ENCODE data around the gene SLC22A1.
"Not testable (repeated sequence)": the region's sequence is repeated elsewhere in the genome, so short reads cannot be mapped to it uniquely, and the experiment has no call there.

SLC22A1 gene

DNA sequence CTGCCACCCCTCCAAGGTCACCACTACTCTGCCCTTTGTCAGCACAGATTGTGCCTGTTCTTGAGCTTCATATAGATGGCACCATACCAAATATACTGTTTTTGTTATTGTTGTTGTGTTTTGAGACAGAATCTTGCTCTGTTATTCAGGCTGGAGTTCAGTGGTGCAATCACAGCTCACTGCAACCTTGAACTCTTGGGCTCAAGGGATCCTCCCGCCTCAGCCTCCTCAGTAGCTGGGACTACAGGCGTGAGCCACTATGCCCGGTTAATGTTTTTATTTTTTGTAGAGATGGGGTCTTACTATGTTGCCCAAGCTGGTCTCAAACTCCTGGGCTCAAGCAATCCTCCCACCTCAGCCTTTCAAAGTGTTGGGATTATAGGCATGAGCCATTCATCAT lies 18.9 kb downstream of the SLC22A1 start:
- DNase-seq, result not testable (repeated sequence)

DNA sequence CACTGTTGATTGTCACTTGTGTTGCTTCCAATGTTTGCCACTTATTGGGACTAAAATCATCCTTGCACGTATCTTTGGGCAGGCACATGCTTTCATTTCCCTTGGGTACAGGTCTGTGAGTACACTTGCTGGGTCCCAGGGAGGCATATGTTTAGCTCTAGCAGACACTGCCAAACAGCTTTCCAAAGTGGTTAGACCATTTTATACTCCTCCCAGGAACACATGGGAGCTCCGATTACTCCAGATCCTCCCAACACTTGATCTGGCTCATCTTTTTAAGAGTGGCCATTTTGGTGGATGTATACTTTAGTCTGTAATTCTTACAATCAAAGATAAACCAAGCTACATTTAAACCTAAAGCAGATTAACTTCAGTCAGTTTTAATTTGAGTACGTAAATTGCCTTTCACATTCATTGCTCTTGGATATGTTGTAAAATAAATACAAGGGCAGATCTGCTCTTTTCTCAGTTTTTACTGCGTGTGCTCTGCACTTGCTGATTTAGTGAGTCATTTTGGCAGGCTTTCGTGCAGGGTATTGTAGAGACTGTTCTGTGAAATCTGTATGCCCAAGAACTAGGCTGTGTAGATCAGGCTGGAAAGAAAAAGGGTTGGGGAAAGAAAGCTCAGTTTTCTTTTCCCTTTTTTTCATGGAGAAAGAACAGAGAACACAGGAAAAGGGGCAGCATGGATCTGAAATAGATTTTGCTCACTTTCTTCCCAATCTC lies 19.5 kb downstream of the SLC22A1 start:
- DNase-seq, result no peak

DNA sequence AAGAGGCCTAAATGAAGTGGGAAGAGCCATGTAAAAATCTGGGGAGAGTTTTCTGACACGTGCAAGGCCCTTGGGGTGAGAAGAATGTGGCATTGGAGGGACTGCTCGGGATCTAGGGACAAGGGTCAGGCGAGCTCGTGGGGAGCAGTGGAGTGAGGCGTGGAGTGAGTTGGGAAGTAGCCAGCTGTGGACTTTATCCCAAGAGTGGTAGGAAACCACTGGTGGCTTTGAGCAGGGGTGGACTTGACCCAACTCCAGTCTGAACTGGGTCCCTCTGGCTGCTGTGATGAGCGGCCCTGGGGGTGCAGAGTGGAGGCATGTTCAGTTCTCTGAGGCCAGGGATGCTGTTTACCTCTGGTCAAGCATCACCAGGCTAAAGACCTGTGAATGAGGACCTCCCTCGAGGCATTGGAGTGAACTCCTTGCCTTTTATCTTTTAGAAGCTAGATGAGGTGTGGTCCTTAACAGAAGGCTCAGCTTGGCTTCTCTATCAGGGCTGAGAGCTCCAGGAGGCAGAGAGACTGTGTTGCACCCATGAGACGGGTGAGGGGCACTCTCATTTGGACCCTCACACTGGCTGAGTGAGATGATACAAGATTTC lies 20.6 kb downstream of the SLC22A1 start:
- no peak for DNase-seq

DNA sequence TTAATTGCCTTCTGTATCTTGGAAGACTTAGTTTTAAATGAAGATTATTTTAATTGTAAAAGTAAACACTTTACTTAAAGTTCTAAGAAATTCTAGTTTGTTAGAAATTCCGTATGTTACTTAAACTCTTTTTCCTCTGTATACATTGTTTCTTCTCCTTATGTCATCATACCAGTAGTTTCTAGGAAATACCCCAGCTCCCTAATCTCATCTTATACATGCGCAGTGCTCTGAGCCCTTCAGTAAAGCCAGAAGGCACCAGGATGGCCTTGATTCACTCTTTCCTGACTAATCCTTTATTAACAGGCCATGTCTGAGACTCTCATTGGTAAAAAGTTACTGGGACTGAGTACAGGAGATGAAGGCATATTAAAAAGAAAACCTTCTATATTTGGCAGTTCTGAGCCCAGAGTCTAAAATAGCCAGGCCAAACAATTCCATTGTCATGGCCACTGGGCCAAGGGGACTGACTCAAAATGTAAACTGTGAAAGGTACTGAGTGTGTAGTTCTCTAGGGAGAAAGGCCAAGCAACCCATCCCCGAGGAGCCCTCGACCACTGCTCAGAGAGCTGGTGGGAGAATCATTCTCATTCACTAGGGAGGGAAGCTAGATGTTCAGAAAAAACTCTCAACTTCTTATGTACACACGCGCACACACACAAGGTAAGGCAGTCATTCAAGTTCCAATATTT lies 25.0 kb downstream of the SLC22A1 start:
- DNase-seq, result no peak

DNA sequence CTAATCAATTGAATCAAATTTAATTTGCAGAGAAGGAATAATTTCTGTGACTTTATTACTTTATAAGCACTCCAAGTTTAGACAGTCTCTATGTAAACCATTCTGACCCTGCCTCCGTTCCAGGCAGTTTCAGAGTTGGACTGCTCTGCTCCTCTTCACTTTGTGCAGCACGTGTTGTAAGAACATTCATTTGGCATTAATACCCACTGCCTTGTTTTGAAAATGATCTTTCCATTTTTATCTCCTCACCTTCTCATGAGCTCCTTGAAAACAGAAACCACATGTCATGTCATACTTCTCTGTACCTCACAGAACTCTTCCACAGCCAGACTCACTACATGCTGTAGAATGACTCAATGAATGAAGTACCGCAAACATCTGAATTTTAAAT lies 25.5 kb downstream of the SLC22A1 start:
- no peak for DNase-seq

DNA sequence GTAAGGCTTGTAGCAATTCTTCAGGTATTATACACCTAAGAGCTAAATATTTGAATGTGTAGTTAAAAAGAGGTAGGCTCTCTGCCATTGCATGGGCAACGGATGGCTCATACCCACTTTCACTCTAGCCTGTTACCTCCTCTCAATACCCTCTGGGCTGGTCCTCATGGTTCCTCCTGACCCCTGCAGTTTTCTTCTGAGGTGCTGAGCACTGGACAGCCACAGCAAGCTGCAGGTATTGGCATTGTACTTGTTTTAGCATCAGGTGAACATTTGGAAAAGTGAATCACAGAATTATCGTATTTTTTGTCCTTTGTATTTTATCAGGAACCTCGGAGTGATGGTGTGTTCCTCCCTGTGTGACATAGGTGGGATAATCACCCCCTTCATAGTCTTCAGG lies 32.9 kb downstream of the SLC22A1 start:
- DNase-seq, result no peak

DNA sequence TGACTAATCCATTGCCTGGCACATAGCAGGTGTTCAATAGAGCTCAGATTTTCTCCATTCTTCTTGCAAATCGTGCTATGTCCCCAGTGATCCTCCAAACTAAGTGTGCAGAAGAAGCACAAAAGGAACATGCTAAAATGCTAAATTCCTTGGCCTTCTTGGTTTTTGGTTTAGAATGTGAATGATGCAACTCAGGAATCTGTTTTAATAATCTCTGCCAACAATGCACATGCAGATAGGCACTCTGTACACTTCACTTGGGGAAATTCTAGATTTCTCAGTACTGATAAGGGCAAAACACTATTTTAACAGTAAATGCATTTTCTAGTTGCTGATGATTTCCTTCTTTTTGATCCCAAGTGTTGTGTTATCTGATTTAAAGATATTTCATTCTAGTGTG lies 35.2 kb downstream of the SLC22A1 start:
- DNase-seq, result no peak

DNA sequence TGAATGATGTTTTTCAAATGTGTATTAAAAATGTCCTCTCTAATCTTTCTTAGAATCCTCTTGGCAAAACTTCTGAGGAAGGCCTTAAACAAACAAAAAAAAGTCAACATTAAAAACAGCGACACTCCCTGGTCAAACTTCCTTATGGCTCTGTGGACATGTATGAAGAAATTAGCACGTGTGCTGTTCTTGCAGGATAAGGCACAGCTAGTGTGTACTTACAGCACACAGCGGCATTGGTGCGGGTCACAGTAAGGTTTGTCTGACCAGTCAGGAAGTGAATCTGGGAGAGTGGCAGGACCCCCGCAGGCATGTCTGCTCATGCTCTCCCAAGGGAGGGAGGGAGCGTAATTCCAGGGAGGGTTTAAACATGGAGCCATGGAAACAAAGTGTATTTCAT lies 38.8 kb downstream of the SLC22A1 start:
- no peak for DNase-seq

DNA sequence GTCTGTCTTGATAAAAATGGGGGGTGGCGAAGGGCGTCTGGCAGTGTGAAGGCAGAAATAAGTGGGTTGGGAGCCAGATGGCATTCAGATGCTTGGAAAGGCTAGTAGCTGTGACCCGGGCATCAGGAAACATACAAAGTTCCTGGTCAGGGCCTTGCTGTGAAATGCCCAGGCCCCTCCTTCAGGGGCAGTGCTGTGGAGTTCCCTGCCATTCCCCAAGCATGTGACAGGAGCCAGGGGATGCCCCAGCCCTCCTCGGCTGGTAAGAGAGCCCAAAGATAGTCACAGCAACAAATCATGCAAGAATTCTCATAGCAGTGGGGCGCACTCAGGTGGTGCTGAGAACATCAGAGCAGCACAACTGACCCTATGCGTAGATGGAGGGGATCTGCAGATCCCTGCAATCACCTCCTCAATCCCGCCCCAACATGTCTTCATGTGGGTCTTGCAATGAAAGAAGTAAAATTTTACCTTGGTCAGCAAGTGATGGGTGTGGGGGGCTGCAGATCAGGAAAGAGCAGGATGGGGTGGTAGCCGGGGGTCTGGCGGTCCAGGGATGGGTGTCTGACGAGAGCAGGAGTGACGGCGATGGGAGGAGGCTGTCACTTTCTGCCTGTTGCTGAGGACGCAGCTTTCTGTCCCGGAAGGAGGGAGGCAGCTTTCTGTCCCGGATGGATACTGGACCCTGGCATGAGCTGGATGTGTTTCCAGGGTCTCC lies 39.5 kb downstream of the SLC22A1 start:
- no peak for DNase-seq

DNA sequence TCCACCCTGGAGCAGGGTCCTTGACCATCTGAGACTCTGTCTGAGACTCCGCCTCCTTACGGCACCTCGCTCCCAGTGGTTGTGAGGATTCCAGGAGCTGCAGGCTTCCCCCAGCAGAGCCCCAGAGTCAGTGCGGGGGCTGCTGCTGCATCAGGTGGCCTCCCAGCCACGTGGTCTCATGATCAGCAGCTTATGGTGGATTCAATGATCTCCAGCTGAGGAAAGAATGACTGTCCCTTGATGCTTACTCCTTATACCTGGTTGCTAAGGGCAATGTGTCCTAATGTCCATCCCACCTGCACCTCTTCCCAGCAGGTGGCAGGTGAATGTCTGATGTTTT lies 40.0 kb downstream of the SLC22A1 start:
- DNase-seq, result no peak

DNA sequence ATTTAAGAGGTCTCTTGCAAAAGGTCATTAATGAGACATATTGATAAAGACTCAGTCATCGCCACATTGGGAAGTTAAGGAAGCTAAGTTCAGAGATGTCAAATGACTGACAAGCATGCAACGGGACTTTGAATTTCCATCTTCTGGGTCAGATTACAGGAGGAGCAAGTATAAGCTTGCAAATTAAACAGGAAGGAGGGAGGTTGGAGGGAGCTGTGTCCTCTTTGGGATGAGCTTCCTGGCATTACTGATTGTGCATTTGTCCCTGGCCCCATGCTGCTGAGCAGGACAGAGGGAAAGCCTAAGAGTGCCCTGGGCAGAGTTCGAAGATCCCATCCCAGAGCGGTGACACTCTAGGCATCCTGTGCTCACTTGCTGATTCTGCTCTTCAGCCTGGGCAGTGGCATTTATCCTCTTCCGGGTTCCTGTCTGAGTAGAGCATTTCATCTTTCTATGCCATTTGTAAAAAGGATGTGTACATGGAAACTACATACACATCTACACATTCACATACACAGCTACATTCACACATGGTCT lies 40.5 kb downstream of the SLC22A1 start:
- no peak for DNase-seq

DNA sequence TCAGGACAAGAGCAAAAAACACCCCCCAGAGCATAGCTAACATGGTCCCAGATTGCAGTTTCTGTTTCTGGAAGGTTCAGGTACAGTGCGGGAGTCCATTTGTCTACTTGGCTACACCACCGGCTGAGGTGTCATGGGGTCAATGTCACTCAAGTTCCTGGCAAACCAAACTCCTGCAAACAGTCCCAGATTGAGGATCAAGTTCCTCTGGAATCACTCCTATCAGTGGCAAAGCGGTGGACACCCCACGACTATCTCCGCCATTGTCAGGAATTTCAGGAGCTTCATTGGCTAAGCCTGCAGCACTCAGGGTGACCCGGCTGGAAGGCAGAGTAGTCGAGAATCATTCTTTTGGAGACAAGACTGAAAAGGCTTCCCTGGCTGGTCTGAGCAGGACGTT lies 41.8 kb downstream of the SLC22A1 start:
- DNase-seq, result no peak

DNA sequence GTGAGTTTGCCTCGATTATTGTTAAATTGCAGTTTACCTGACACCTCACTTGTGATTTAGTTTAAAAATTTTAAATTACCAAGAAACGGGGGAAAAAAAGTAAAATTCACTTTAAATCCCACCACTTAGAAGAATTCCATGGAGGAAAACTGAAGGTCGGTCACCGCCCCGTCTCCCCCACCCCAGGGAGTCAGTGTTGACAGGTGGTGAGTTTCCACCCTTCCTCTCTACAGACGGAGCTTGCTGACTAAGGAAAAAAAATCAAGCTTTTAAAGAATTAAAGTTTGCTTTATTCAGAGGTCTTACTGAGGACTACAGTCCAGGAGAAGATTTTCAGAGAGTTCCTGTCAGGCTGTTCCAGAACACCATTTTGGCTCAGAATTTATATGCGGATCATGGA lies 42.3 kb downstream of the SLC22A1 start:
- DNase-seq, result no peak

DNA sequence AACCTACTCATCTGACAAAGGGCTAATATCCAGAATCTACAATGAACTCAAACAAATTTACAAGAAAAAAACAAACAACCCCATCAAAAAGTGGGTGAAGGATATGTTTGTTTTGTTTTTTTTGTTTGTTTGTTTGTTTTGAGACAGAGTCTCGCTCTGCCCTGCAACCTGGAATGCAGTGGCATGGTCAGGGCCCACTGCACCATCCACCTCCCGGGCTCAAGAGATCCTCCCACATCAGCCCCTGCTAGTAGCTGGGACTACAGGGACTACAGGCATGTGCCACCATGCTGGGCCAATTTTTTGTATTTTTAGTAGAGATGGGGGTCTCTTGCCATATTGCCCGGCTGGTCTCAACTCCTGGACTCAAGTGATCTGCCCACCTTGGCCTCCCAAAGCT lies 44.3 kb downstream of the SLC22A1 start:
- DNase-seq, result not testable (repeated sequence)

DNA sequence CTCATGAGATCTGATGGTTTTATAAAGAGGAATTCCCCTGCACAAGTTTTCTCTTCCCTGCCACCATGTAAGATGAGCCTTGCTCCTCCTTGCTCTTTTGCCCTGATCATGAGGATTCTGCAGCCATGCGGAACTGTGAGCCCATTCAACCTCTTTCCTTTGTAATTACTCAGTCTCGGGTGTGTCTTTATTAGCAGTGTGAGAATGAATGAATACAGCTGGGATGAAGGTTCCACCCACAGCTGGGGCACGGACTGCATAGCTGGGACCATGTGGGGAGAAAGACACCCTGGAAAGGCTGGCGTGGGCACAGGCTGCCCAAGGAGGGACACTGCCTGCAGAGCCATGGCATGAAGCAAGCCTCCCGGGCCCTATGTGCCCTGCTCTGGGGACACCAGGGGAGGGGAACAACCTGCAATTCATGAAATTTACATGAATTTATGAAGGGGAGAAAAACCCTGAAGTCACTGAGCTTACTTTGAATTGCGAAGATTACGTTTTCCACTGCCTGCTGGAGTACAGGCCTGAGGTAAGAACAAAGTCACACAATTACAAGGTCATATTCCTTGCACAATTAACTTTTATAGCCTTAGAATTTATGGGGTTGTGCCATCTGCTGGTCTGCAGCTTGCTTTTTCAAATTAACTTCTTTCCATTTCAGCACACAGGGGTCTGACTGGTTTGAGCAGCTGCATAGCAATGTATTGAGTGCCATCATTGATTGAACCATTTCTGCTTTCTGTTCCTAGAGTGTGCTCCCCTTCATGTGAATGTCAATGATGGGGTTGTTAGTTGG lies 46.2 kb downstream of the SLC22A1 start:
- DNase-seq, result no peak

DNA sequence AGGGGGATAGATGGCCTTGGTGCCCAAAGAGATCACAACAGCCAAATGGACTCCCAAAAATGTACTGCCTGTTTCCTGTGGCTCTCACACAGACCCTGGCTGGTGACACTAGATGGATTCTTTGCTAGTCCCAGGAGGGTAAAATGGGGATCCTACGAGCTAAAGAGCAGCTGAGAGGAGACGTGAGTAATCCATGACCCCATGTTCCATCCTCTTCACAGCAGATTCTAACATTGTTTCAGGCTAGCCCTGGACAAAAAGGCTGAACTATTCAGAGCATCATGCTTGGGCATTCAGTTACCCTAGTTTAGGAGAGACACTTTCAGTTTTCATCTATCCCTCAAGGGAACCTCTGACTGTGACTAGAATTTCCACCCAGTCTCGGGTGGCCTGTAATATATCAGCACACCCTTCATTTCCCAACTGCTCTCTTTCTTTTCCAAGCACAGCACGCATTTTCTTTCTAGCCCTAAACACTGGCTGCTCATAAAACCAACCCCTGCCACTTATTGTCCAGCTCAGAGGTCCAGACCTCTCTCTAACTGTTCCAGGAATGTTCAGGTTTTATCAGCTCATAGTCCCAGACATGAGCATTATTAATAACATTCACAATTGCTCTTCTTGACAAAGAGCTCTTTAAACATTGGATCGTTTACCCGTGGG lies 48.5 kb downstream of the SLC22A1 start:
- DNase-seq, result no peak

DNA sequence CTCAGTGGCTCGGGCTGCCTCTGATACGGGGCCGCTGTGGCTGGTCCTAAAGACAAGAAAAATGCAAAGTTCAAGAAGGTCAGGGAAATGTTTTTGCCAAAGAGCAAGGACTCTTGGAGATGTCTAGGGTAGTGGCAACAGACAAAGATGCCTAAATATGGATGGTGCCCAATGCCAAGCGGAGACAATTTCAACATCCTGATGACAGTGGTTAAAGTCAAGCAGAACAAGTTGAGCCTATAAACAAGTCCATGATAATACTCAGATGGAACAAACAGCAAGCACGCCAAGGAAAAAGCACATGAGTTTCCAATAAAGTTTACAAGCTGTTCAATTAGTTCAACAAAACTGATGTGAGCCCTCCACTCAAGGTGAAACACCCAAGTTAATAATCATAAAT lies 51.1 kb downstream of the SLC22A1 start:
- no peak for DNase-seq

DNA sequence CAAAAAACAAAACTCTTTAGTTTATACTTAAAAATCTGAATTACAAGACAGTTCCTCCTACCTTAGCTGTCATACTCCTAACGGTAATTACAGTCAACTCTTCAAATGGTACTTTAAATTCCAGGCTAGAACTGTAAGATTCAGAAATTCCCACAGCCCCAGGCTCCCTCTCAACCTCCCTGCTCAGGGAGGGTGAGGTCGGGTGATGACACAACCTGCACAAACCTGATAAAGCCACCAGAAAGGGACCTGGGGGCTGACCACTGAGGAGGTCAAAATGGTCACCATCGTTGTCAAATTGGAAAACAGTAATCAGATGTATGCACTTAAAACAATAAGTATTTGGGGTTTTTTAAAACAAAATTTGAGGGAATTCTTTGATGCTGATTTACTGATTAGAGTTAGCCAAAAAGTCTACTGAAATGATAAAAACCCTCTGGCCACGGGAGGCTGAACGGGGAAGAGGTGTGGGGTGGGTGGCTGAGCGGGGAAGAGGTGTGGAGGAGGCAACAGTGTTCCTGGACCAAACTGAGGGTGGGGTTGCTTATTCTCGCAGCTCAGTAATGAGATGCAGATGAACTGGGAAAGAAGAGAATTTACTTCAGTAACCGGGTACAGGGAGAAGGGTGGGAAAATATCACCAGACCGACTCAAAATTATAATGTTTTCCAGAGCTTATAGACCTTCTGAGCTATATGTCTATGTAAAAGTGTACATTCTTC lies 52.4 kb downstream of the SLC22A1 start:
- DNase-seq, result no peak

DNA sequence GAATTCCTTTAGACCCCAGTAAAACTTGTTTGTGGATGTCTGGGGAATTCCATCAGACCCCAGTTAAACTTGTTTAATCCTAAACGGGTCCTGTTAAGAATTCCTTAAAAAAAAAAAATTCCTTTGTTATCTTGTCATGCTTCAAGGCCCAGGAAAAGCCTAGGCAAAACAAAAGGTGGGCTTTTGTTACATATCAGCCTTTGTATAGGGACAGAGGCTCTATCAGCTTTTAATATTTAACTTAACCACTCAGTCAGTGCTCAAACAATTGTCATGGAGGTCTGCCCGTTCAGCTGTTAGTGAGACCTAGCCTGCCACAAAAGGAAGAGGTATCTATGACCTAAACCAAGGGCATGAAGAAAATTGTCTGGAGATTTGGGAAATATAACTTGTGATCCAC lies 53.1 kb downstream of the SLC22A1 start:
- no peak for DNase-seq

DNA sequence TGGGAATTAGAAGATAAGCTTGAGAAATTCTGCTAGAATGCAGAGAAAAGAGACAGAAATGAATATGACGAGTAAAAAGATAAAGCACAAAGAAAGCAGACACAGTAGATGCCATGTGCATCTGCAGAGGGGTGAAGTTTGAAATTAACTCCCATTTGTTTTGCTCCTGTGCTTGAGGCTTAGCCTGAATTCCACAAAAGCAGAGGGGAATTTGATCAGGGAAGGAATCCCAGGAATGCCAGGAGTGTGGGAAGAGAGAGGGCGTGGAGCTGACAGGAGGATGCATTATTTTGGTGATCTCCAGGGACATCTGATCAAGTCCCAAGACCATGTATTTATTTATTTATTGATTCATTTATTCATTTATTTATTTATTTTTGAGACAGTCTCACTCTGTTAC lies 55.6 kb downstream of the SLC22A1 start:
- no peak for DNase-seq

DNA sequence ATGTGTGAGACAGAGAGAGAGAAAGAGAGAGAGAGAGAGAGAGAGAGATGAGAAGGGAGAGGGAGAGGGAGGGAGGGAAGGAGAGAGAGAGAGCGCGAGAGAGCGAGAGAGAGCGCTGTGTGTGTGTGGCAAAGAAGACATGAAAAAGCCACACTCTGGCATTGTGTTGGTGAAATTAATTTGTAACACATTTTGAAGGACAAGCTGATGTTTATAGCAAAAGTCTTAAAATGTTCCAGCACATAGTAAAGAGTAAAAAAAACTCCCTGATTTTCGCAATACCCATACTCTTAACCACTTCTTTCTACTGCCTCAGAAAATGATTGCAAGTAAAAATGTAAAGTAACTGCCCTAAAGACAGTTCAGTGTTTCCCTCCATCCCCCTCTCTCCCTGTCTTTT lies 56.7 kb downstream of the SLC22A1 start:
- no peak for DNase-seq

DNA sequence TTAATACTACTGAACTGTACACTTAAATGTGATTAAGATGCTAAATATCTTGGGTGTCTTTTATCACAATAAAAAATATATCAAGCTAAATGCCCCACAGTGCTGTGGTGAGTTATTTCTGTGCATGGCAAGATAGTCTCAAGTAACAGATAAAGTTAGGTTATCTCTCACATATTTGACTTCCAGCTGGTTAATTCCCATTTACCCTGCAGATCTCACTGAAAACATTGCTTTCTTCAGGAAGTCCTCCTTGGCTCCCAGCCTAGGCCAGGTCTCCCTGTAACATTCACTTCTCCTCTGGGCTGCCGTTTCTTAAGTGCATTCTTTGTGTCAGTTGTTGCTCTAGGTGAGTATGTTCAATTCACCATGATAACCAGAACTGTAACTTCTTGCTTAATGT lies 59.1 kb downstream of the SLC22A1 start:
- DNase-seq, result no peak

Data from CD4-positive, alpha-beta T cell treated with Interleukin-4 for 4 hours (primary cell).